HG03457 (cell line): ENCODE data around the gene ZFR2.
"Not testable (repeated sequence)": the region's sequence is repeated elsewhere in the genome, so short reads cannot be mapped to it uniquely, and the experiment has no call there.

ENCODE experiments used
- ATAC-seq: cut with Tn5 transposase; IDR thresholded peaks from one replicate; pipeline ENCODE4 v1.9.1; 2021; ENCODE audit warnings: moderate number of reproducible peaks; ENCODE audit not compliant: unreplicated experiment

ZFR2 gene

DNA sequence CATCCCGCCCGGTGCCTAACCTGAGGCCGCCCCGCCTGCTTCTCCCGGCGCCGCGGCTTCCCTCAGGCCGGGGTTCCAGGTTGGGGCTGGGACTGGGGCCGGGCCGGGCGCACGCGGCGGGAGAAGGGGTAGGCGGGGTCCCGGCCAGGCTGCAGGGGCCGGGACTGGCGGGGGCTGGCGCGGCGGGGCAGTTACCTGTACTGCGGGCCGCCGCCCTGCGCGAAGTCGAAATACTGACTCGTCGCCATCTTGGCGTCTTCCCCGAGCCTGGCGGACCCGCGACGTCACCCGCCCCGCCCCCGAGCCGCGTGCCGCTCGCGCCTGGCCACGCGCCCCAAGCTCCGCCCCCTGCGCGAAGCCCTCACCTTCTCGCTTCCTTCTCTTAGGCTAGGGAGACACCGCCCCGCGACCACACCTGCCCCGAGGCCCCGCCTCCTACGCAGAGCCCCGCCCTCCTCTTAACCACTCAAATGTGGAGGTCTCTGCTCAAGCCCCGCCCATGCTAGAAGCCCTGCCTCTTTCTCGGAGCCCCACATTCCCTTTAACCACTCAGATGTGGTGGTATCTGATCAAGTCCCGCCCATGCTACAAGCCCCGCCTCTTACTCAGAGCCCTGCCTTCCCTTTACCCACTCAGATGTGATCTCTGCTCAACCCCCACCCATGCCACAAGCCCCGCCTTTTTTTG is at the start of gene ZFR2:
Gene ZFR2 (minus strand): TSS at position 269 of the 687 bp plus-strand sequence. CDS start 21 bp downstream, at position 248.
- ATAC-seq = no peak

DNA sequence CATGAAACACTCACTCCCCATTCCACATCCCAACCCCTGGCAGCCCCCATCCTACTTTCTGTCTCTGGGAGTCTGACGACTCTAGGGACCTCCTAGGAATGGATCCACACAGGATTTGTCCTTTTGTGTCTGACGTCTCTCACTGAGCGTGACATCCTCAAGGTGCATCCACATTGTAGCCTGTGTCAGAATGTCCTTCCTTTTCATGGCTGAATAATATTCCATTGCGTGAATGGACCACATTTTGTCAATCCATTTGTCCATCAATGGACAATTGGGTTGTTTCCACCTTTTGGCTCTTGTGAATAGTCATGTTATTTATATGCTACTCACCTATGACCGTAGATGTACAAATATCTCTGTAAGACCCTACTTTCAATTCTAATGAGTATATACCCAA is 47.2 kb upstream of the ZFR2 start:
- no peak for ATAC-seq

DNA sequence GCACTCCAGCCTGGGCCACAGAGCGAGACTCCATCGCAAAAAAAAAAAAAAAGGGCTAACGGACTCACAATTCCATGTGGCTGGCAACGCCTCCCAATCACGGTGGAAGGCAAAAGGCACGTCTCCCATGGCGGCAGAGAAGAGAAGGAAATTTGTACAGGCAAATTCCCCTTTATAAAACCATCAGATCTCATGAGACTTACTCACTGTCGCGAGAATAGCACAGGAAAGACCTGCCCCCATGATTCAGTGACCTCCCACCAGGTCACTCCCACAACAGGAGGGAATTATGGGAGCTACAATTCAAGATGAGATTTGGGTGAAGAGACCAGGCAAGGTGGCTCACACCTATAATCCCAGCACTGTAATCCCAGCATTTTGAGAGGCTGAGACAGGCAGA is 45.4 kb upstream of the ZFR2 start:
- no peak for ATAC-seq

GRCh38 chr19:3910105-3910504 is 41.3 kb upstream of the ZFR2 start:
- no peak for ATAC-seq

DNA sequence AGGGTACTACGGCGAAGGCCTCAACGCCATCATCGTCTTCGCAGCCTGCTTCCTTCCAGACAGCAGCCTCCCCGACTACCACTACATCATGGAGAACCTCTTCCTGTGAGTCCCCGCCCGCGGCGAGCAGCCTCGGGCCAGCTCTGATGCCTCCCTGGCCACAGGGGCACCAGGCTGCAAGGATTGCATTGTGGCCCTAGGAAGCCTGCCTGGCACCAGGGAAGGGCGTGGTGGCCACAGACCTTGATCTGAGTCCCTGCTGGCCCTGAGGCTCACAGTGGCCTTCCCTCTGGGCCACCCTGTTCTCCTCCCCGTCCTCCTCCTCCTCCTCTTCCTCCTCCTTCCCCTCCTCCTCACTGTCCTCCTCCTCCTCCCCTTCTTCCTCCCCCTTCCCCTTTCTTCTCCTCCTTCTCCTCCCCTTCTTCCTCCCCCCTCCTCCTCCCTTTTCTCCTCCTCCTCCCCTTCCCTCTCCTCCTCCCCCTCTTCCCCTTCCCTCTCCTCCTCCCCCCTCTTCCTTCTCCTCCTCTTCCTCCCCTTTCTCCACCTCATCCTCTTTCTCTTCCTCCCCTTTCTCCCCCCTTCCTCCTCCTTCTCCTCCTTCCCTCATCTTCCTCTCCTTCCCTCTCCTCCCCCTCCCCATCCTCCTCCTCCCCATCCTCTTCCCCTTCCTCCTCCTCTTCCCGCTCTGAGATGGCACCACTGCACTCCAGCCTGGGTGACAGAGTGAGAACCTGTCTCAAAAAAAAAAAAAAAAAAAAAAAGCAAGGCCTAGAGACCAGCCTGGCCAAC is 39.6 kb upstream of the ZFR2 start:
- no peak for ATAC-seq

DNA sequence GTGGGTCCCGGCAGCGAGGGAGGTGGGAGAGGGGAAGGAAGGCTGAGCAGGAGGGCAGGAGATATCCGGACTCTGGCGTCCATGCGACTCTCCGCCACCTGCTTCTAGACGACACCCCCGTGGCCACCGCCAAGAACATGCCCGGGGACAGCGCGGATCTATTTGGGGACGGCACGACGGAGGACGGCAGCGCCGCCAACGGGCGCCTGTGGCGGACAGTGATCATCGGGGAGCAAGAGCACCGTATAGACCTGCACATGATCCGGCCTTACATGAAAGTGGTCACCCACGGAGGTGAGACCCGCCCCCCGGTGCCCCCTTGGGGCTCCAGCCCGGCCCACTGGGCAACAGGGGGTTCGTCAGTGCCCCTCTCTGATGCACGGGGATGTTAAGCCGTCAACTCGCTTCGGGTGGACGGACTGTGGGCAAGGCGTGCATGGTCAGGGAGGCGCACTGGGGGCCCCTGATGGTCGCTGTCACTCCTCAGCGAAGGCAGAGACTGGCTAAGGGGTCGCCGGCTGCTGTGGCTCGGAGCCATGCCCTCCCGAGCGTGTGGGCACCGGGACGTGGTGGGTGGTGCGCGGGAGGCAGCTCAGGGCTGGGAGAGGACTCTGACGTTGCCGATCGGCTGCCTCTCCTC is 38.9 kb upstream of the ZFR2 start:
- no peak for ATAC-seq

GRCh38 chr19:3904233-3904632 is 35.4 kb upstream of the ZFR2 start:
- no peak for ATAC-seq

- no peak for ATAC-seq
Measured at GRCh38 chr19:3902317-3902973, 33.6 kb upstream of the ZFR2 start.

GRCh38 chr19:3899531-3900294 is 30.9 kb upstream of the ZFR2 start:
- ATAC-seq = no peak

GRCh38 chr19:3898426-3898825 is 29.6 kb upstream of the ZFR2 start:
- ATAC-seq = no peak

- no peak for ATAC-seq
Measured at GRCh38 chr19:3897936-3898335, 29.1 kb upstream of the ZFR2 start.

GRCh38 chr19:3895788-3896187 is 26.9 kb upstream of the ZFR2 start:
- ATAC-seq = no peak

DNA sequence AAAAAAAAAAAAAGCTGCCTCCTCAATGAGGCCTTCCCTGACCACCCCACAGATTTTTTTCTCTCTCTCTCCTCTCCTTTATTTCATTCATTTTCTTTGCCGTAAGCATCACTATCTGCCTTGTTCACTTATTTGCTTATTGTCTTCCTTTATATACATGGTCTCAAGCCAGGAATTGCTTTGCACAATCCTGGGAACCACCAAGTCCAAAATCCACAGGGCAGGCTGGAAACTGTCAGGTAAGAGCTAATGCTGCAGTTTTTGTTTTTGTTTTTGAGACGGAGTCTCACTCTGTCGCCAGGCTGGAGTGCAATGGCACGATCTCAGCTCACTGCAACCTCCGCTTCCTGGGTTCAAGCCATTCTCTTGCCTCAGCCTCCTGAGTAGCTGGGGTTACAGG is 26.1 kb upstream of the ZFR2 start:
- ATAC-seq = not testable (repeated sequence)

DNA sequence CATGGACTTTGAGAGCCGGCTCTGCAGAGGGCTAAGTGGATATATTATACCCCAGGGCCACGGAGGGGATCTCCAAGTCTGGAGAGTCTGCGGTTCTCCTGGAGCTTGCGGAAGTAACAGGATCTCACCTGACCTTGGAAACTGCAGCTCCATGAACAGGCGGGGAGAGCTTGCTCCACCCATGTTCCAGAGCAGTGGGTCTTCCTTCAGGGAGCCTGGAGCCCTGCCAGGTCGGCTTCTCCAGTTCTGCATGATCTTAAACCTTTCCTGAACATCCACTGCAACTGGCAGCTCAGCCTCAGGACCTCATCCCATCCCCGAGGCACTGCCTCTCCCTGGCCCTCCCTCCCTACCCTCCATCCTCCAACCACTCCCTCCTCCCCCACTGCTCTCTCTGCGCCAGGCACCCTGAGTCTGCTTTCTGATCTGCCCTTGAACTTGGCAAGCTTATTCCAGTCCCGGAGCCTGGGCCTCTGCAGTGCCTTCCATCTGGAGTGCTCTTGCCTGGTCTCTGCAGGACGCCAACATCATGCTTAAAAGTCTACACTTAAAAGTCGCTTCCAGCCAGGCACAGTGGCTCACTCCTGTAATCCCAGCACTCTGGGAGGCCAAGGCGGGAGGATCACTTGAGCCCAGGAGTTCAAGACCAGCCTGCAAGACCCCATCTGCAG is 24.8 kb upstream of the ZFR2 start:
- ATAC-seq = no peak

DNA sequence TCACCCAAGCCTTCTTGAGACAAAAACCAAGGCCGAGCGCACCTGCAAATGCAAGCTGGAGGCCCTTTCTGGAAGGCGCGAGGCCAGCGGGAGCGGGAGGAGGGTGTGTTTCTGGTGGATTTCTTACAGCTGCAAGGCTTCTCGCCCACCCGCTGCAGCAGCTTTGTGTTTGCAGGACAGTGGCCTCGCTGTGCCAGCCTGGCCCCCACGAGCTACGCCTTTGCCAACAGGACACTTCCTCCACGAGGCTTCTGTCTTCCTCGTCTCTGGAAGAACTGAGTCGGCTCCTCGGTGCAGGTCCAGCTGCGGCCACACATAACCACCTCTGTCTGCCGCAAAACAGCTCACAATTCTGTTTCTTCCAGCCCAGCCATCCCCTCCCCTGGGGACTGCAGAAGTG is 21.8 kb upstream of the ZFR2 start:
- no peak for ATAC-seq

DNA sequence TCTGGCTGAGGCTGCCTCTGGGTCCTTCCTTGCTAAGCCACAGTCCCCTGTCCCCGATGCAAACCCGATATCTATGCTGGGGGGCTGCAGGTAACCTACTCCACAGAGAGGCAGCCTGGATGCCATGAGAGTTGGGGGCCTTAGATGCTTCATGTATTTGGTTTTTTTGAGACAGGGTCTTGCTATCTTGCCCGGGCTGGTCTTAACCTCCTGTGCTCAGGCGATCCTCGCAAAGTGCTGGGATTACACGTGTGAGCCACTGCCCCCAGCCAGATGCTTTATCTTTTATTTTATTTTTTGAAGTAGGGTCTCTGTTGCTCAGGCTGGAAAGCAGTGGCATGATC is 13.2 kb upstream of the ZFR2 start:
- ATAC-seq = no peak

GRCh38 chr19:3881272-3882040 is 12.6 kb upstream of the ZFR2 start:
- no peak for ATAC-seq

- ATAC-seq = no peak
Measured at GRCh38 chr19:3880471-3881271, 11.8 kb upstream of the ZFR2 start, which contains the start of gene ATCAY. Gene ATCAY (plus strand): TSS chr19:3880685. CDS start chr19:3885768, 5,083 bp downstream.

DNA sequence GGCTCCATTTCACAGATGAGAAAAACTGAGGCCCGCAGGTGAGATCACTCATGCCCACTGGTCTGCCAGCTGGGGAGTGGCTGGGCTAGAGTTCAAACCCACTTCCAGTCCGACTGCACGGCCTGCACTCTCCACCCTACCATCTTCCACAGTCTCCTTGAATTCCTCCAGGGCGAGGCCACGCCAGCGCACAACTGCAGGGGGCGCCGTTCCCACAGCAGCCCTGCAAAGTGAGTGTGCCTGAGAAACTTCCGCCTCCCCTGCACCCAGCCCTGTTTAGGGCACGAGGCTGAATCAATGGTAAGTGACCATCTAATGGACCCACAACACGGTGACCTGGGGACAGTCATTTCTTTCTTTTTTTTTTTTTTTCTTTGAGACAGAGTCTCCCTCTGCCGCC is 10.8 kb upstream of the ZFR2 start:
- ATAC-seq = no peak
